Gastroesophageal sphincter (tissue), 4 donors: ENCODE results near the gene ARHGAP24. TPM values are rescaled to one million over a fixed set of nuclear protein-coding genes. Genes with fewer than 3 reads are reported as not detected.

Experiments used
- ATAC-seq: fragments of 150-250 bp; one replicate; pipeline ENCODE4 v1.9.1; 2016; ENCODE audit warnings: mild to moderate bottlenecking, moderate library complexity
- H3K27ac ChIP-seq, 4 donors: fragments of 200-600 bp; sonication (generic) in 3 of 4; 1 replicate in 3 of 4; 2 replicates in 1 of 4; pipeline ENCODE4 v1.5.1; 2016 to 2019
- H3K27me3 ChIP-seq: fragments of 200-600 bp; sonication (generic); one replicate; pipeline ENCODE4 v1.5.1; 2019
- H3K36me3 ChIP-seq, 2 donors: fragments of 200-600 bp; sonication (generic); one replicate each; pipeline ENCODE4 v1.5.1; 2019; ENCODE audit warnings: control low read depth in 1 of 2
- H3K4me1 ChIP-seq, 3 donors: fragments of 200-600 bp; sonication (generic); 1 replicate in 2 of 3; 2 replicates in 1 of 3; pipeline ENCODE4 v1.5.1; 2016 to 2019; ENCODE audit warnings: control low read depth in 2 of 3
- H3K4me3 ChIP-seq, 2 donors: fragments of 200-600 bp; sonication (generic); one replicate each; pipeline ENCODE4 v1.5.1; 2019; ENCODE audit warnings: mild to moderate bottlenecking in 1 of 2, moderate library complexity in 1 of 2
- H3K9me3 ChIP-seq, 3 donors: fragments of 200-600 bp; sonication (generic); one replicate each; pipeline ENCODE4 v1.5.1; 2017 to 2019; ENCODE audit warnings: control low read depth in 2 of 3
- EP300 ChIP-seq: sonication (generic); formaldehyde crosslinking; IDR thresholded peaks from one replicate; pipeline ENCODE4 v1.6.1; 2017; ENCODE audit warnings: antibody characterized with exemption, mild to moderate bottlenecking
- POLR2A ChIP-seq, 2 donors: fragments of 450-650 bp; IDR thresholded peaks; one replicate each; pipeline ENCODE4 v1.6.1; 2017; ENCODE audit warnings: antibody characterized with exemption in 2 of 2, mild to moderate bottlenecking in 2 of 2, moderate library complexity in 1 of 2
- POLR2AphosphoS5 ChIP-seq: sonication (generic); formaldehyde crosslinking; IDR thresholded peaks from one replicate; pipeline ENCODE4 v1.6.1; 2017; ENCODE audit warnings: antibody characterized with exemption
- WGBS, 2 donors: methylation state at CpG; one replicate each; pipeline ENCODE4 v1.1.5; 2018; ENCODE audit warnings: low coverage in 1 of 2; 5-methylcytosine and 5-hydroxymethylcytosine counted together
- total RNA-seq, 4 donors: library from RNA; depleted of rRNA; stranded (reverse); fragments of >200 nt; gene quantifications; one replicate each; pipeline ENCODE4 v1.1.0, GENCODE V29; 2016
- TF ChIP-seq, protein P1 (sequence below), 4 experiments: fragments of 200-600 bp in 2 of 4; fragments of 450-650 bp in 2 of 4; sonication (generic) in 1 of 4; IDR thresholded peaks; one replicate each; pipeline ENCODE4 v1.5.1; 2017 to 2019; ENCODE audit warnings: antibody characterized with exemption in 4 of 4, mild to moderate bottlenecking in 2 of 4, moderate library complexity in 2 of 4

The ARHGAP24 gene
- total RNA-seq, 4 donors from 2014 or later = 24.4 to 38.6 (median 34.3) TPM

DNA sequence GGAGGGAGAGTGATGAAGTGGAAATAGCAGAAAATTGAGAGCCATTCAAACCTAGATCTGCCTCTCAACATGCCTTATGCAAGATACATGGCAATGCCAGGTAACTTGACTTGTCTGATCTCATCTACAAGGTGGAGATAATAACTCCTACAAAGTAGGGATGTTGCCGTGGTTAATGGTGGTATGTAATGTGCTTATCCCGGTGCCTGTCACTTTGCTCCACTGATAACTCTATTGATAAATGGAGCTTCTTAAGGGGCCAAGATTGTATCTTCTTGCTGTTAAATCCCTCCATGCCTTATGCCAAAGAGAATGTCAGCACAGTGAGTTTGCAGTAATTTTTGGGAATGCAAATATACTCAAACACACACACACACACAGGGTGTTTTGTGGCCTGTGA lies 529.1 kb downstream of the ARHGAP24 start:
- Histone ChIP-seq H3K4me3 (no peak overlapping the region), H3K27ac (no peak overlapping the region), H3K36me3 (no peaks in the 10 kb centered on the region), H3K9me3 (no peaks in the 10 kb centered on the region), H3K4me1 (no peaks in the 10 kb centered on the region), H3K27me3 (no peaks in the 10 kb centered on the region)
- 100% methylated on average over 1 of the region's 2 CpGs; no CpG with 5 or more reads in 1 of the 2 donors for WGBS, 2 donors
- no peak for ATAC-seq
- TF ChIP-seq POLR2AphosphoS5 (no peak), EP300 (no peak), POLR2A (IDR thresholded peaks at IDR 0.05) (no peak)
- TF ChIP-seq, protein P1, sequence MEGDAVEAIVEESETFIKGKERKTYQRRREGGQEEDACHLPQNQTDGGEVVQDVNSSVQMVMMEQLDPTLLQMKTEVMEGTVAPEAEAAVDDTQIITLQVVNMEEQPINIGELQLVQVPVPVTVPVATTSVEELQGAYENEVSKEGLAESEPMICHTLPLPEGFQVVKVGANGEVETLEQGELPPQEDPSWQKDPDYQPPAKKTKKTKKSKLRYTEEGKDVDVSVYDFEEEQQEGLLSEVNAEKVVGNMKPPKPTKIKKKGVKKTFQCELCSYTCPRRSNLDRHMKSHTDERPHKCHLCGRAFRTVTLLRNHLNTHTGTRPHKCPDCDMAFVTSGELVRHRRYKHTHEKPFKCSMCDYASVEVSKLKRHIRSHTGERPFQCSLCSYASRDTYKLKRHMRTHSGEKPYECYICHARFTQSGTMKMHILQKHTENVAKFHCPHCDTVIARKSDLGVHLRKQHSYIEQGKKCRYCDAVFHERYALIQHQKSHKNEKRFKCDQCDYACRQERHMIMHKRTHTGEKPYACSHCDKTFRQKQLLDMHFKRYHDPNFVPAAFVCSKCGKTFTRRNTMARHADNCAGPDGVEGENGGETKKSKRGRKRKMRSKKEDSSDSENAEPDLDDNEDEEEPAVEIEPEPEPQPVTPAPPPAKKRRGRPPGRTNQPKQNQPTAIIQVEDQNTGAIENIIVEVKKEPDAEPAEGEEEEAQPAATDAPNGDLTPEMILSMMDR (IDR thresholded peaks at IDR 0.05) = no peak

DNA sequence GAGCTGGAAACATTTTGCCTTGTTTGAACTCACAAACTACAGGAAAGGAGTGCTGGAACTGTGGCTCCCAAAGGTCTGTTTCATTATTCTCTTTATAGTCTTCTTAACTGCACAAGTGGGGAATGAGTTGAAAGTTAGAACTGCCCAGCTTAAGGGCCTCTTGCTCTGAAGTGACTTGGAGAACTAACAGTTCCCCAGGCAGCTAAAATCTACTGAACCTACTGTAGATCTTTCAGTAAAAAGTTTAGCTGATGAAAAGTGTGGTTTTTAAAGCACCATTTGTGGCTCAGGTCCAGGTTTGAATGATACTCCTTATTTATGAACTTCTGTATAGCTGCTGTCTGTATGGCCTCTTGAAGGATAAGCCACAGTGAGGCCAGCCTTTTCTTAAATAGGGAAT lies 531.1 kb downstream of the ARHGAP24 start:
- no peaks in the 10 kb centered on the region for H3K4me1 ChIP-seq
- no peaks in the 10 kb centered on the region for H3K36me3 ChIP-seq
- no peak overlapping the region for H3K4me3 ChIP-seq
- ATAC-seq = no peak
- no peaks in the 10 kb centered on the region for H3K27me3 ChIP-seq
- H3K9me3 ChIP-seq = no peaks in the 10 kb centered on the region
- no peak for TF ChIP-seq POLR2A (IDR thresholded peaks at IDR 0.05)
- no peak for TF ChIP-seq EP300
- TF ChIP-seq POLR2AphosphoS5 = no peak
- TF ChIP-seq, protein P1 (IDR thresholded peaks at IDR 0.05) = no peak
- no peak overlapping the region for H3K27ac ChIP-seq

GRCh38 chr4:86007042-86007441 lies 532.1 kb downstream of the ARHGAP24 start:
- Histone ChIP-seq H3K4me1 (no peaks in the 10 kb centered on the region), H3K27ac (no peak overlapping the region), H3K4me3 (no peak overlapping the region), H3K36me3 (no peaks in the 10 kb centered on the region), H3K9me3 (no peaks in the 10 kb centered on the region), H3K27me3 (no peaks in the 10 kb centered on the region)
- no peak for ATAC-seq
- WGBS, 2 donors = 90 to 95% methylated on average over 5 to 6 of the region's 6 CpGs
- TF ChIP-seq POLR2AphosphoS5 (no peak), POLR2A (IDR thresholded peaks at IDR 0.05) (no peak), EP300 (no peak)
- TF ChIP-seq, protein P1 (IDR thresholded peaks at IDR 0.05) = no peak

- ATAC-seq = peak; percentile 71
- Histone ChIP-seq H3K36me3 (no peaks in the 10 kb centered on the region), H3K4me3 (no peak overlapping the region), H3K27me3 (no peaks in the 10 kb centered on the region), H3K27ac (no peak overlapping the region), H3K4me1 (no peaks in the 10 kb centered on the region), H3K9me3 (no peaks in the 10 kb centered on the region)
- WGBS, 2 donors = 44 to 46% methylated on average over 1 of the region's 1 CpG
- TF ChIP-seq POLR2A (IDR thresholded peaks at IDR 0.05) (no peak), POLR2AphosphoS5 (peak; percentile 17)
Observed at GRCh38 chr4:86011117-86011516, 536.2 kb downstream of the ARHGAP24 start.

DNA sequence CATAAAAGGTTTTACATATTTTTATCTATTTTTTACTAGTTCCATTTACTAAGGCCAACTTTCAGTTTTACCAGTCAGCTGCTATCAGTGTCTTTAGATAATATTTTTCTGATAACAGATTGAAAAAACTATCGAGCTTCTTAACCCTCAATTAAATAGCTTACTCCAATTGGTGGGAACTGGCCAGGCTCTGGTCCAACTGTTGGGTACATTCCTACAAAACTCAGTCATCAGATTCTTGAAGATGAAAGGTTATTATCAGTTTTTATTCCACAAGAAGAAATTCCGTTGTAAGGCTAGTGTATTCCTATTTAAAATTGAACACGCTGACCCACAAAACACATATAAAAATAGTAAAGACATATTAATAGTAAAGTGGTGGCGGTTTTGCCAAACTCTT lies 538.7 kb downstream of the ARHGAP24 start:
- TF ChIP-seq, protein P1 (IDR thresholded peaks at IDR 0.05) = no peak
- no peak for TF ChIP-seq EP300
- no peak for TF ChIP-seq POLR2A (IDR thresholded peaks at IDR 0.05)
- no peak for TF ChIP-seq POLR2AphosphoS5
- Histone ChIP-seq H3K4me3 (no peak overlapping the region), H3K27ac (no peak overlapping the region), H3K36me3 (peaks cover 0 to 10% of the 10 kb centered on the region in 2 donors), H3K27me3 (no peaks in the 10 kb centered on the region), H3K9me3 (no peaks in the 10 kb centered on the region), H3K4me1 (no peaks in the 10 kb centered on the region)
- no peak for ATAC-seq
- 41 to 68% methylated on average over 4 of the region's 4 CpGs for WGBS, 2 donors
